ENCODE data around the gene RAB17. TPM values are rescaled to one million over a fixed set of nuclear protein-coding genes. Genes with fewer than 3 reads are reported as not detected.
A peak's percentile ranks its signal among the peaks of the same experiment; 100 is the strongest.

Gene RAB17
- total RNA-seq, 1 experiment from 2014 or later, result 23.6 TPM

DNA sequence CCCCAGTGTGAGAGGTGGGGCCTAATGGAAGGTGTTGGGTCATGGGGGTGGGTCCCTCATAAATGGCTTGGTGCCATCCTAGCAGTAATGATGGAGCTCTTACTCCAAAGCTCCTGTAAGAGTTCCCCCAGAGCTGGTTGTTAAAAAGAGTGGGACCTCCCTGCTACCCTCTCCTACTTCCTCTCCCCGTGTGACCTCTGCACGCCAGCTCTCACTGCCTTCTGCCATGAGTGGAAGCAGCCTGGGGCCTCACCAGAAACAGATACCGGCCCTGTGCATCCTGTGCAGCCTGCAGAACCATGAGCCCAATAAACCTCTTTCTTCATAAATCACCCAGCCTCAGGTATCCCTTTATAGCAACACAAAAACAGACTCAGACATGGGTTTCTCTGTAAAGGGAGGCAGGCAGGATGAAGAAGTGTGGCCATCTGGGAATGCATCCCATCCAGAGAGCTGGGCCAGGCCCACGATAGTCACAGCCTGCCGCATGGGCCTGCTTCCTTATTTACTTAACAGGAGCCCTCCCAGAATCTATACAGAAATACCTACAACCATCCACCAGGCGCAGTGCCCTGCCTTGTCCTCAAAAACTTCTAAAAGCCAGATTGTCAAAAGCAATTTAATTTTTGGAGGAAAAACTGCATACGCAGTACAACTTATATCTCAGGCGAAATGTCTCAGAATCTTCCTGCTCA is 16.7 kb downstream of the RAB17 start:
- H3K27ac ChIP-seq (ENCODE audit: low read length), result no peak overlapping the region
- no peak for TF ChIP-seq POLR2AphosphoS5 (IDR thresholded peaks at IDR 0.05; ENCODE audit: low read depth, low read length)
- TF ChIP-seq CTCF (IDR thresholded peaks at IDR 0.05), result no peak
- TF ChIP-seq TCF7L2 (IDR thresholded peaks at IDR 0.05; ENCODE audit: low read depth, low read length), result no peak
- TF ChIP-seq REST (IDR thresholded peaks at IDR 0.05; ENCODE audit: insufficient read depth in 1 of 2, low read depth in 2 of 2, low read length in 1 of 2), result no peak
- TF ChIP-seq SIN3A (IDR thresholded peaks at IDR 0.05; ENCODE audit: borderline replicate concordance, insufficient read depth, low read depth, low read length), result no peak
- DNase-seq (ENCODE audit: low read depth, low spot score) (no peak), ATAC-seq (no peak)
- in situ Hi-C loops (cut with HindIII; ENCODE audit: low pct_unique_long_range_greater_than_20kb, low sequenced_read_pairs), result no loop called here
- no peak overlapping the region for H3K4me3 ChIP-seq (ENCODE audit: low read depth in 2 of 2, low read length in 2 of 2)
- no peaks in the 10 kb centered on the region for H3K9me3 ChIP-seq (ENCODE audit: control insufficient read depth, insufficient read depth, low read depth, low read length)
- ChIA-PET CTCF (interaction anchor here (0.7 to 3.5 kb wide), 2 partner anchors 61 to 79 kb away, joined by 7 to 77 read pairs; no protein-coding TSS in a partner anchor), POLR2A (no interaction called here)
- BruUV-seq (replicated peaks), result no TSS peak
- peaks cover 9% of the 10 kb centered on the region for H3K4me1 ChIP-seq (ENCODE audit: control insufficient read depth, insufficient read depth, low read length)
- intact Hi-C loops (cut with micrococcal nuclease; ENCODE audit: unreplicated experiment), result loop anchor here (2.0 to 5.0 kb wide), 3 partner anchors 61 to 481 kb away; no protein-coding TSS in a partner anchor
- no peaks in the 10 kb centered on the region for H3K27me3 ChIP-seq (ENCODE audit: control insufficient read depth, insufficient read depth, low read length)
- H3K36me3 ChIP-seq (ENCODE audit: control insufficient read depth, insufficient read depth, low read length), result no peaks in the 10 kb centered on the region

DNA sequence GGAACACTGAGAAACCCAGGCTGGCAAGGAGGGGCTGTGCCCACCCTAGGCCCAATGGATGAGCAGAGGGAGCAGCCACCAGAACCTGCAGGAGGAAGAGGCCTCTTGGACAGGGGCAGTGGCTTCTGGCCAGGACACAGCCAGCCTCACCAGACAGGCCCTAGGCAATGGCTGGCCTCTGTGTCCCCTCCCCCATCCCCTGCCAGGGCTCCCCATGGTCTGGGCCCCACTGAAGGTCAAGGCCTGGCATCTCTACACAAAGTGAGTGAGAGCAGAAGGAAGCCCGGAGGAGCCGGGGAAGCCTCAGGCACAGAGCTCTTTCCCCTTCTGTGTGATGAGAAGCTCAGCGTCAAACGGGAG is 17.8 kb downstream of the RAB17 start:
- in situ Hi-C loops (cut with HindIII; ENCODE audit: low pct_unique_long_range_greater_than_20kb, low sequenced_read_pairs), result no loop called here
- CTCF ChIA-PET, result interaction anchor here (0.6 to 3.5 kb wide), 6 partner anchors 60 to 487 kb away, joined by 3 to 77 read pairs (median 4); partner anchors contain the start of gene COPS8
- POLR2A ChIA-PET, result no interaction called here
- H3K4me3 ChIP-seq (ENCODE audit: low read depth in 2 of 2, low read length in 2 of 2), result no peak overlapping the region
- no peak for DNase-seq (ENCODE audit: low read depth, low spot score)
- no peak for ATAC-seq
- no peaks in the 10 kb centered on the region for H3K9me3 ChIP-seq (ENCODE audit: control insufficient read depth, insufficient read depth, low read depth, low read length)
- H3K4me1 ChIP-seq (ENCODE audit: control insufficient read depth, insufficient read depth, low read length), result peaks cover 9% of the 10 kb centered on the region
- TF ChIP-seq TCF7L2 (IDR thresholded peaks at IDR 0.05; ENCODE audit: low read depth, low read length) (no peak), REST (IDR thresholded peaks at IDR 0.05; ENCODE audit: insufficient read depth in 1 of 2, low read depth in 2 of 2, low read length in 1 of 2) (no peak), CTCF (IDR thresholded peaks at IDR 0.05) (no peak), SIN3A (IDR thresholded peaks at IDR 0.05; ENCODE audit: borderline replicate concordance, insufficient read depth, low read depth, low read length) (no peak), POLR2AphosphoS5 (IDR thresholded peaks at IDR 0.05; ENCODE audit: low read depth, low read length) (no peak)
- no peaks in the 10 kb centered on the region for H3K36me3 ChIP-seq (ENCODE audit: control insufficient read depth, insufficient read depth, low read length)
- peak overlapping the region; percentile 77 for H3K27ac ChIP-seq (ENCODE audit: low read length)
- H3K27me3 ChIP-seq (ENCODE audit: control insufficient read depth, insufficient read depth, low read length), result no peaks in the 10 kb centered on the region
- BruUV-seq (replicated peaks), result no TSS peak
- intact Hi-C loops (cut with micrococcal nuclease; ENCODE audit: unreplicated experiment), result loop anchor here (2.0 to 5.0 kb wide), 3 partner anchors 60 to 480 kb away; no protein-coding TSS in a partner anchor
